PC-9 (cell line): ENCODE data around the gene PHACTR3.

ENCODE experiments used
- CTCF ChIP-seq: fragments of 200-600 bp; sonication (generic); conservative IDR thresholded peaks from 2 replicates; pipeline ENCODE4 v1.6.1; 2017; ENCODE audit warnings: mixed run types, antibody characterized with exemption, mild to moderate bottlenecking, moderate library complexity
- EZH2 ChIP-seq: fragments of 200-600 bp; sonication (generic); IDR thresholded peaks from 2 replicates; pipeline ENCODE4 v1.8.0; 2017; ENCODE audit warnings: antibody characterized with exemption, low read depth

- TF ChIP-seq CTCF = no peak
- no peak for TF ChIP-seq EZH2
These were observed 35.0 kb upstream of the PHACTR3 start for GRCh38 chr20:59569305-59569704.
